HG02870 (cell line): ENCODE results near the gene RBFOX1.

Experiments used
- ATAC-seq: cut with Tn5 transposase; IDR thresholded peaks from one replicate; pipeline ENCODE4 v1.9.1; 2021; ENCODE audit warnings: mild to moderate bottlenecking, moderate library complexity; ENCODE audit not compliant: unreplicated experiment

The RBFOX1 gene

DNA sequence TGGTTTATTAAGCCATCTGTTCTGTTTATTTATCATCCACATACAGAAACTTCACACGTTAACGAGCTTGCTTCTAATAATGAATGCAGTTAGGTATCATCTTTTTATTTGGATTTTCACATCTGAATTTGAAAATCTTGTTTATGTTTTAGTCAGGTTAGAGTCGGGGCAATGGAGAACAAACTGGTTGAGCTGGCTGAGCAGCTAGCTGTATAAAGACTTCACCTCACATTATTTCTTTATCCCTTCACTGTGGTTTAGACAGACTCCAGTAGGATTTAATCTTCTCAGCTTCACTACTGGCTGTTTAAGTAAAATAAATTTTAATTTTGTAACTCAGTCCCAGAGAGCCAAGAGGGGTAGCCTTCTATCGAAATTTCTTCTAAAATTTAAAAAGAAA lies 415.9 kb downstream of the RBFOX1 start:
- ATAC-seq = no peak

DNA sequence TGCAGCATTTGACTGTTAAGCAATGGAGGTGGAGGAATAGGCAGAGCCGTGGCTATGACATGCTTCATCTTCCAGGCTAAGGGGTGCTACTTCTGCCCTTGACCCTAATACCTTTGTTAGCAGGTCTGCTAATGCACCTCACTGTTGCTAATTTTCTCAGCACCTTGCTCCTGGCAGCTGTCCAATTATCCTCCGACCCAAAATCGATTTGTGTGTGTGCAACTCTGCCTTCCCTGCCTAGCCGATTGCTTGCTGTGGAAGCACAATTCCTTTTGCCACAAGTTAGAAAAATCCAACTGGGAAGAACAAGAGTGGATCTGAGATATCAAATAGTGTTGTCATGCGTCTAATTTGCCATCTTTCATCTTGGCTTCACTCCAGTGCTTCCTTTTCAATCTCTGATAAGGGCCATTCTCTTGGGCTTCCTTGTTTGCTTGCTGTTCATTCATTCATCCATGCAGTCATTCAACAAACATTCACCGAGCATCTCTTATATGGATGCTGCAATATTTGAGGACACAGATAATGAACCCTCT lies 422.8 kb downstream of the RBFOX1 start:
- no peak for ATAC-seq
